PC-9 (cell line): ENCODE data around the gene RNF166. TPM values are rescaled to one million over a fixed set of nuclear protein-coding genes. Genes with fewer than 3 reads are reported as not detected.

Source experiments
- BruUV-seq: library from RNA; stranded (reverse); fragments of 400-500 nt; replicated peaks from 2 replicates; lab custom pipeline; 2021; lab: Mats Ljungman, UMichigan
- CTCF ChIA-PET: fragments of 300-600 bp; sonication (Branson Sonifier 250); formaldehyde crosslinking; loops from one replicate; lab custom pipeline; 2022; ENCODE audit warnings: antibody characterized with exemption; lab: Charles Lee
- POLR2A ChIA-PET: fragments of 300-600 bp; sonication (Branson Sonifier 250); formaldehyde crosslinking; loops from one replicate; lab custom pipeline; 2022; ENCODE audit warnings: antibody characterized with exemption; ENCODE audit not compliant: unreplicated experiment; lab: Charles Lee
- DNase-seq, 2 experiments: peaks; one replicate each; pipeline versions ENCODE4 v3.0.0 to v3.0.0-alpha.2; 2015 to 2022; ENCODE audit warnings: mixed read lengths in 1 of 2
- H2AFZ ChIP-seq: fragments of 200-600 bp; sonication (generic); 2 replicates; pipeline ENCODE4 v1.8.1; 2017; ENCODE audit warnings: antibody characterized with exemption
- H3F3A ChIP-seq: fragments of 200-600 bp; sonication (generic); 2 replicates; pipeline ENCODE4 v1.8.1; 2017; ENCODE audit warnings: antibody characterized with exemption, mild to moderate bottlenecking, low read depth; ENCODE audit not compliant: insufficient read depth
- H3K27ac ChIP-seq: fragments of 200-600 bp; sonication (generic); 2 replicates; pipeline ENCODE4 v1.6.1; 2016; ENCODE audit warnings: mixed run types
- H3K27me3 ChIP-seq: fragments of 200-600 bp; sonication (generic); 2 replicates; pipeline ENCODE4 v1.6.1; 2016; ENCODE audit warnings: low read depth, mixed run types; ENCODE audit not compliant: insufficient read depth
- H3K36me3 ChIP-seq: fragments of 200-600 bp; sonication (generic); 2 replicates; pipeline ENCODE4 v1.6.1; 2016; ENCODE audit warnings: low read depth, mixed run types
- H3K4me1 ChIP-seq: fragments of 200-600 bp; sonication (generic); replicated peaks from 2 replicates; pipeline ENCODE4 v1.6.1; 2016; ENCODE audit warnings: mixed run types; ENCODE audit not compliant: insufficient read depth
- H3K4me2 ChIP-seq: fragments of 200-600 bp; sonication (generic); 2 replicates; pipeline ENCODE4 v1.6.1; 2017; ENCODE audit warnings: mixed run types
- H3K4me3 ChIP-seq: fragments of 200-600 bp; sonication (generic); 2 replicates; pipeline ENCODE4 v1.6.1; 2016; ENCODE audit warnings: mixed run types
- H3K79me2 ChIP-seq: fragments of 200-600 bp; sonication (generic); 2 replicates; pipeline ENCODE4 v1.6.1; 2017; ENCODE audit warnings: low read depth, mixed run types
- H3K9me2 ChIP-seq: fragments of 200-600 bp; sonication (generic); 2 replicates; pipeline ENCODE4 v1.8.1; 2017; ENCODE audit warnings: mild to moderate bottlenecking; ENCODE audit not compliant: insufficient read depth
- H3K9me3 ChIP-seq: fragments of 200-600 bp; sonication (generic); 2 replicates; pipeline ENCODE4 v1.8.1; 2016; ENCODE audit warnings: low read depth; ENCODE audit not compliant: insufficient read depth
- H4K20me1 ChIP-seq: fragments of 200-600 bp; sonication (generic); 2 replicates; pipeline ENCODE4 v1.8.1; 2017; ENCODE audit not compliant: insufficient read depth
- EZH2 ChIP-seq: fragments of 200-600 bp; sonication (generic); IDR thresholded peaks from 2 replicates; pipeline ENCODE4 v1.8.0; 2017; ENCODE audit warnings: antibody characterized with exemption, low read depth
- intact Hi-C: fragments of 100-400 bp; cut with micrococcal nuclease; formaldehyde crosslinking; loops from one replicate; pipeline ENCODE4 v1.10.0; 2022; ENCODE audit not compliant: unreplicated experiment
- total RNA-seq: library from RNA; stranded (reverse); gene quantifications from 2 replicates; pipeline ENCODE4 v1.2.3, GENCODE V29; 2021
- TF ChIP-seq, protein P1 (sequence below): fragments of 200-600 bp; sonication (generic); conservative IDR thresholded peaks from 2 replicates; pipeline ENCODE4 v1.6.1; 2017; ENCODE audit warnings: mixed run types, antibody characterized with exemption, mild to moderate bottlenecking, moderate library complexity

Gene RNF166
- total RNA-seq, 1 experiment from 2014 or later, result 29.4 TPM

GRCh38 chr16:88752386-88753002, 46.3 kb upstream of the RNF166 start:
- Histone ChIP-seq H3K4me1 (peaks cover 34% of the 10 kb centered on the region), H3K36me3 (peaks cover 8% of the 10 kb centered on the region; the same call in 1 of the 2 replicates), H3K27me3 (no peaks in the 10 kb centered on the region), H3K9me3 (no peaks in the 10 kb centered on the region), H2AFZ (no peak overlapping the region), H3F3A (peaks cover 34% of the 10 kb centered on the region), H3K4me2 (no peak overlapping the region), H3K79me2 (peaks cover 42% of the 10 kb centered on the region), H4K20me1 (peaks cover 31% of the 10 kb centered on the region), H3K9me2 (no peaks in the 10 kb centered on the region), H3K4me3 (no peak overlapping the region), H3K27ac (no peak overlapping the region)
- ChIA-PET CTCF (interaction anchor here (0.7 kb wide), 1 partner anchor 29 kb away, joined by 6 read pairs; no protein-coding TSS in a partner anchor), POLR2A (no interaction called here)
- BruUV-seq, result no TSS peak
- intact Hi-C loops, result no loop called here
- DNase-seq, result no peak
- TF ChIP-seq EZH2, result no peak
- TF ChIP-seq, protein P1, sequence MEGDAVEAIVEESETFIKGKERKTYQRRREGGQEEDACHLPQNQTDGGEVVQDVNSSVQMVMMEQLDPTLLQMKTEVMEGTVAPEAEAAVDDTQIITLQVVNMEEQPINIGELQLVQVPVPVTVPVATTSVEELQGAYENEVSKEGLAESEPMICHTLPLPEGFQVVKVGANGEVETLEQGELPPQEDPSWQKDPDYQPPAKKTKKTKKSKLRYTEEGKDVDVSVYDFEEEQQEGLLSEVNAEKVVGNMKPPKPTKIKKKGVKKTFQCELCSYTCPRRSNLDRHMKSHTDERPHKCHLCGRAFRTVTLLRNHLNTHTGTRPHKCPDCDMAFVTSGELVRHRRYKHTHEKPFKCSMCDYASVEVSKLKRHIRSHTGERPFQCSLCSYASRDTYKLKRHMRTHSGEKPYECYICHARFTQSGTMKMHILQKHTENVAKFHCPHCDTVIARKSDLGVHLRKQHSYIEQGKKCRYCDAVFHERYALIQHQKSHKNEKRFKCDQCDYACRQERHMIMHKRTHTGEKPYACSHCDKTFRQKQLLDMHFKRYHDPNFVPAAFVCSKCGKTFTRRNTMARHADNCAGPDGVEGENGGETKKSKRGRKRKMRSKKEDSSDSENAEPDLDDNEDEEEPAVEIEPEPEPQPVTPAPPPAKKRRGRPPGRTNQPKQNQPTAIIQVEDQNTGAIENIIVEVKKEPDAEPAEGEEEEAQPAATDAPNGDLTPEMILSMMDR, result no peak

GRCh38 chr16:88750854-88751253, 44.6 kb upstream of the RNF166 start:
- BruUV-seq, result no TSS peak
- POLR2A ChIA-PET, result no interaction called here
- CTCF ChIA-PET, result no interaction called here

GRCh38 chr16:88749358-88749757, 43.1 kb upstream of the RNF166 start:
- Histone ChIP-seq H3K79me2 (peaks cover 36% of the 10 kb centered on the region), H3K27me3 (no peaks in the 10 kb centered on the region), H3K4me3 (no peak overlapping the region), H3K9me2 (no peaks in the 10 kb centered on the region), H3K4me1 (peaks cover 7% of the 10 kb centered on the region), H3K4me2 (no peak overlapping the region), H3K27ac (no peak overlapping the region), H3K9me3 (no peaks in the 10 kb centered on the region), H2AFZ (no peak overlapping the region), H4K20me1 (peaks cover 23% of the 10 kb centered on the region), H3F3A (peaks cover 7% of the 10 kb centered on the region; the same call in 1 of the 2 replicates), H3K36me3 (peaks cover 8% of the 10 kb centered on the region; the same call in 1 of the 2 replicates)
- TF ChIP-seq, protein P1, result no peak
- TF ChIP-seq EZH2, result no peak
- ChIA-PET CTCF (no interaction called here), POLR2A (no interaction called here)
- DNase-seq, result no peak
- intact Hi-C loops, result no loop called here
- no TSS peak for BruUV-seq

More at GRCh38 chr16:88750854-88751253, 44.6 kb upstream of the RNF166 start:
- Histone ChIP-seq H3K4me3 (no peak overlapping the region), H2AFZ (no peak overlapping the region), H3K27me3 (no peaks in the 10 kb centered on the region), H3K9me3 (no peaks in the 10 kb centered on the region), H3K79me2 (peaks cover 42% of the 10 kb centered on the region), H3K4me1 (peaks cover 22% of the 10 kb centered on the region), H3K4me2 (no peak overlapping the region), H3K9me2 (no peaks in the 10 kb centered on the region), H3K27ac (no peak overlapping the region), H3K36me3 (peaks cover 8% of the 10 kb centered on the region; the same call in 1 of the 2 replicates), H3F3A (peaks cover 22% of the 10 kb centered on the region), H4K20me1 (peaks cover 27% of the 10 kb centered on the region)
- TF ChIP-seq EZH2, result no peak
- TF ChIP-seq, protein P1, result no peak
- intact Hi-C loops, result no loop called here
- DNase-seq, result no peak
